GM21619 (cell line): ENCODE data around the gene ADAM15.
A peak's percentile ranks its signal among the peaks of the same experiment; 100 is the strongest.

Experiments used
- ATAC-seq: cut with Tn5 transposase; IDR thresholded peaks from one replicate; pipeline ENCODE4 v1.9.1; 2021; ENCODE audit not compliant: unreplicated experiment

Gene ADAM15

DNA sequence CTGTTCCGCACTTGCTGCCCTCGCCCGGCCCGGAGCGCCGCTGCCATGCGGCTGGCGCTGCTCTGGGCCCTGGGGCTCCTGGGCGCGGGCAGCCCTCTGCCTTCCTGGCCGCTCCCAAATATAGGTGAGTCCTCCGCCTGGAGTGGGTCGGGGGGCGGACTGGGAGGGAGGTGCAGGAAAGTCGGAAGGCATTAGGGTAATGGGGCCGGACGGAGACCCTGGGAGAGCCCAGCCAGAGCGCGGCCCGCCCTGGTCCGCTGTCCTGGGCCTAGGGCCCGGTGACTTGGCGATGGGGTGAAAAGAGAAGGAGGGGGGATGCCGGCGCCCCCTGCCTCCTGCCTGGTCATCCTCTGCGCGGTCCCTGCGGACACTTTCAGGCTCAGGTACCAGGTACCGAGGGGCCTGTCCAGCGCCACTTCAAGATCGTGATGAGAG lies 243 bp downstream of the ADAM15 start:
- no peak for ATAC-seq

DNA sequence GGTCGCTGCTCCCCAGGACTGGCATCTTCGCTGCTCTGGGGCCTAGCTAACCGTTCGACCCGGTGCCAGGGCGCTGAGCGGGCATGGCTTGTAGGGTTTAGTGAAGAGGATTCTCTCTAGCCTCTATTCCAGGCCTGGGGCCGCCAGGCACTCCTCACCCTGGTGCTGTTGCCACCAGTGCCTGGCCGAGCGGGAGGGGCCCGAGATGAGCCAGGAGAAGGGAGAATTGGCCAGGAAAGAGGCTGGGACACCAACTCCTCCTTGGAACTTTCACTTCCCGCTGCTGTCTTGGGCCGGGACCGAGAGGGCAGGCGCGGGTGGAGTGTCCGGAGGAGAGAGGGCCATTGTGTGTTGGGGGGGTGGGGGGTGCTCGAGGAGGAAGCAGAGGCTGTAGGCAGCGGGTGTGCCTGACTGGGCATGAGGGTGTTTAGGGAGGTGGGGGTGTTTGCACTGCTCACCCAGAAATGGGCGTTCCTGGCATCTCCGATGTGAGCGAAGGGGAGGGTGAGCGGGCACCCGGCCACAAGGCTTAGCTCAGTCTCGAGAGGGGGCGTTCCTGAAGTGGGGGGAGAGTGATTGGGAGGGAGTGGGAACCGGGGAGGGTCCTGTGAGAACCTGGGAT lies 772 bp downstream of the ADAM15 start:
- peak; percentile 3 for ATAC-seq

DNA sequence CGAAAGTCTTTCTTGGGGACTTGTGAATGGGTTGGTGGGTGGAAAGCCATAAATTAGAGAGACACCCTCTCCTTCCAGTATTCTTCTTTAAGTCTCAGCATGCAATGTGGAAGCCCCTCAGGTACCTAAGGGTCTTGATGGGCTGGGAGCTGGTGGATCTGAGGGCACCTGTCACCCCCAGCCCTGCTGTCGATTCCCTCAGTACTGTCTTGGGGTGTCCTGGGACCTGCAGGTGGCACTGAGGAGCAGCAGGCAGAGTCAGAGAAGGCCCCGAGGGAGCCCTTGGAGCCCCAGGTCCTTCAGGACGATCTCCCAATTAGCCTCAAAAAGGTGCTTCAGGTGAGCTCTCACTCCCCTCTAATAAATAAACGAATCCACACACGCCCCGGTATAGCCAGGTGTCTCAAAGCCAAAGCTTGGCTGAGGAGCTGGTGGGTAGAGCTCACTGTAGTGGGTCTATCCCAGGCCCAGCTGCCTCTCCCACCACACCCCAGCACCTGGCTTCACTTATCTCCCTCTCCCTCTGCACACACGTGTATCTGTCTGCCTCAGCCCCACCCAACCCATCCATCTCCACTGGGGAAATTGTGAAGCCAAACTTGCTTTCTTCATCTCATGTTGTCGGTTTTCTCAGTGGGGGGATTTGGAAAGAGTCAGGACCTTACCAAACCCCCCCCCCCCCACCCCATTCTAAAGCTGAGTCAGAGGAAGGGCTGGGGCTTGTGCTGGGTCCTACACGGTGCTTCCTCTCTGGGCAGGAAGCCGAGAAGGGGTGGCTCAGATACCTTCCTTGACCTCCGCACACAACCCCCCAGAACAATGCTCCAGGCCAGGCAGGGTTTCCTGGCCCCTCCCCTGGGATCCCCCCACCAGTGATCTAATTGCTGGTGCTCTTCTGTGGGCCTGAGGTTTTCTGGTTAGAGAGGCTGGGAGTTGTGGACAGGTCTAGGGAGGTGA lies 1.6 kb downstream of the ADAM15 start:
- ATAC-seq = no peak

DNA sequence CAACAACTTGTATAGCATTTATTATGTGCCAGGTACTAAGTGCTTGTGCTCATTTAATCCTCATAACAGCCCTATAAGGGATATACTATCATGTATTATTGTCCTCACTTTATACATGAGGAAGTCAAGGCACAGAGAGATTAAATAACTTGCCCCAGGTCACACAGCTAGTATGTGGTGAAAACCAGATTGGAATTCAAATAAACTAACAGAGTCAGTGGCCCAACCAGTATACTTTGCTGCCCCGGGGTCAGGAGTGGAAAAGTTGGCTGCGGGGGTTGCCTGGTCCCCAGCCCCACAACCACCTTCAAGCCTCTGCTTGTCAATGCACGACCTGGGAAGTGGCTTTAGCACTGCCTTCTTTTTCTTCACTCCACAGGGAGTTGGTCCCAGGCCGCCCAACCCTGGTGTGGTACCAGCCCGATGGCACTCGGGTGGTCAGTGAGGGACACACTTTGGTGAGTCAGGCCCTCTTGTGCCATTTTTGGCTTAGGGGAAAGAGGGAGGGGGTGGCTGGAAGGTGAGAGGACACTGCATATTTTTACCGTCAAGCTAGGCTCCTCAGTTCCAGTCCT lies 2.5 kb downstream of the ADAM15 start:
- no peak for ATAC-seq

DNA sequence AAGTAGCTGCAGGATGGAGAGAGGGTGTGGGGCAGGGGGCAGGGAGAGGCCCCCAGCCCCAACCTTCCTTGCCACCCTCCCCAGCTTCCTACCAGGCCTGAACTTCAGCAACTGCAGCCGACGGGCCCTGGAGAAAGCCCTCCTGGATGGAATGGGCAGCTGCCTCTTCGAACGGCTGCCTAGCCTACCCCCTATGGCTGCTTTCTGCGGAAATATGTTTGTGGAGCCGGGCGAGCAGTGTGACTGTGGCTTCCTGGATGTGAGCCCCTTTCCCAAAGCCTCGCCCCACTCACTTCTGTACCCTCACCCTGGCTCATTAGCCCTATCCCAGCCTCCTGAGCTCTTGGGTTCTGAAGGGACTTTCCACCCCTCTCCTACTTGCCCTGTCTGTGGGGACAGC lies 6.0 kb downstream of the ADAM15 start:
- no peak for ATAC-seq

DNA sequence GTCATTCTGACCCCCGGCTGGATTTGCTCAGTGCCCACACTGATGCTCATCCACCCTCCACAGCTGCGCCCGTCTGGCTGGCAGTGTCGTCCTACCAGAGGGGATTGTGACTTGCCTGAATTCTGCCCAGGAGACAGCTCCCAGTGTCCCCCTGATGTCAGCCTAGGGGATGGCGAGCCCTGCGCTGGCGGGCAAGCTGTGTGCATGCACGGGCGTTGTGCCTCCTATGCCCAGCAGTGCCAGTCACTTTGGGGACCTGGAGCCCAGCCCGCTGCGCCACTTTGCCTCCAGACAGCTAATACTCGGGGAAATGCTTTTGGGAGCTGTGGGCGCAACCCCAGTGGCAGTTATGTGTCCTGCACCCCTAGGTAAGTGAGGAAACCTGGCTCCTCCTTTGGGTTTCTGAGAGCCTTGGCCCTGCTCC lies 6.7 kb downstream of the ADAM15 start:
- ATAC-seq = no peak

DNA sequence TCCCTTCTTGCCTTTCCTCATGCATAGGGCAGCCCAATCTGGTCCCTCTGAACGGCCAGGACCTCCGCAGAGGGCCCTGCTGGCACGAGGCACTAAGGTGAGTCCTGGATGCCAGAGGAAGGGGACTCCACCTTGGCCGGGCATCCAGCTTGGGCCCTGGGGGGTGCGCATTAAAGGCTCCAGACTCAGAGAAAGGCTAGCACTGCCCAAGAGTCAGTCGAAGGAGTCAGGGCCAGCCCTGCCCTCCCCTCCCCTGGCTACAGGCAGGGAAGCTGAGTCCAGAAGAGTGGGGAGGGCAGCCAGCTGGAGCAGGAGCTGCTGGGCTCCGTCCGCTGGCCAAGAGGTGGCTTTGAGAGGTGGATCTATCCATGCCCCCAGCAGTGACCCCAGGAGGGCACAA lies 9.6 kb downstream of the ADAM15 start:
- no peak for ATAC-seq

DNA sequence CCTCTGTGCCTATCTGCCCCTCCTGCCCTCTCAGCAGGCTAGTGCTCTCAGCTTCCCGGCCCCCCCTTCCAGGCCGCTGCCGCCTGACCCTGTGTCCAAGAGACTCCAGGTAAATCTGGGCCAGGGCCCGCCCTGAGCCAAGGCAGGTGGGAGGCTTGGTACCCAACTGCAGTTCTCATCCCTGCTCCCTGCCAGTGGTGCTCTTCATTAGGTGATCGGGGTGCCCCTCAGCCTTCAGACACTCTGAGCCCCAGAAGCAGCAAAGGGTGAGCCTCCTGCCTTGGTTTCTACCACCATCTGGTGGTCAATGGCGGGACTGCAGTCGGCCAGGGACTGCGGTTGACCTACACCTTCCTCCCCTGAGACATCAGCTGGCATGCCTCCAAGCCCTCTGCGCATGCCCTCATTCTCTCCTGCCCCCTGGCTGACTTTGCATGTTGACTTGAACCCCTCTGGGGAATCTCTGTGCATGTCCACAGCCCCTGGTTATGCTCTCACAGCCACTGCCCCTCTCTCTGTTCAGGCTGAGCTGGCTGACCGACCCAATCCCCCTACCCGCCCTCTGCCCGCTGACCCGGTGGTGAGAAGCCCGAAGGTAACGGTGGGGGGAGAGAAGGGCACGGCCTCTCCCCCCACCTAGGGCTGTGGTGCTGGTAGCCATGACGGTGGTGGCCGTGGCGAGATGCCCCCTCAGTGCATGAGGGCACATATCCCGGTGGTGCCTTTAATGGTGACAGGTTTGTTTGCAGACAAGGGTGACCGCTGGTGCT lies 10.4 kb downstream of the ADAM15 start:
- peak; percentile 42 for ATAC-seq

DNA sequence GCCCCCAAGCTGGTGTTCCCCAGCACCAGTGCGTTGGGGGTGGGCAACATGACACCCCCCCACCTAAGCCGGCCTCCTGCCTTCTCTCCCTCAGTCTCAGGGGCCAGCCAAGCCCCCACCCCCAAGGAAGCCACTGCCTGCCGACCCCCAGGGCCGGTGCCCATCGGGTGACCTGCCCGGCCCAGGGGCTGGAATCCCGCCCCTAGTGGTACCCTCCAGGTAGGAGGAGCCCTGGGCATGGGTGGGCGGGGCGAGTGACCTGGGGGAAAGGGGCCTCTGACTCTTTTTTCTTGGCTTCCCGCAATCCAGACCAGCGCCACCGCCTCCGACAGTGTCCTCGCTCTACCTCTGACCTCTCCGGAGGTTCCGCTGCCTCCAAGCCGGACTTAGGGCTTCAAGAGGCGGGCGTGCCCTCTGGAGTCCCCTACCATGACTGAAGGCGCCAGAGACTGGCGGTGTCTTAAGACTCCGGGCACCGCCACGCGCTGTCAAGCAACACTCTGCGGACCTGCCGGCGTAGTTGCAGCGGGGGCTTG lies 11.1 kb downstream of the ADAM15 start:
- no peak for ATAC-seq

DNA sequence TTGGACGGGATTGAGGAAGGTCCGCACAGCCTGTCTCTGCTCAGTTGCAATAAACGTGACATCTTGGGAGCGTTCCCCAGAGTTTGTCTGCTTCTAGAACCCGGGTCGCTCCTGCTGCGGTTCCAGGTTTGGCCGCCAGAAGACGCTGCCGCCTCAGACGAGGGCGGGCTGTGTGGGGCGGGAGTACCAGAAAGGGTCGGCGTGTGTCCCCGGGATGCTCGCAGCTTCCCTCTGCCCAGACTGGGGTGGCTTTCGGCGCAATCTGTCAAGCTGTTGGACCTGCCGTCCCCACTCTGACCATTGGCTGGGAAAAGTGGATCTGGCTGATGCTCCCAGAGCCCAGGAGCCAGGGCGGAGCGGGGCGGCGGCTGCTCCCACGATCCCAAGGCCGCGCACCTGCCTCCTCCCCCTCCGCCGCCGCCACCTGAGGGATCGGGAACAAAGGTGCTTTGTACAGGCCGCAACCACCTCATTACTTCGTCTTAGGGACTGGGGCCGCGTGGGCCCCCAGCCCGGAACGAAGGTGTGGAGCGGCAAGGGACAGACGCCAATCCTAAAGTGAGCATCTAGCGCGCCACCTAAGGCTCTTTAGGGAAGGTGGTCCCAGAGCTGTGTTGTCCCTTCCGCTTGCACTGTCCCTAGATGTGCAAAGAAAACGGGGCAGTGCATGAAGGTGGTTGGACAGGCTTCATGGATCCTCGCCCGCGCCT lies 11.7 kb downstream of the ADAM15 start:
- ATAC-seq = no peak

DNA sequence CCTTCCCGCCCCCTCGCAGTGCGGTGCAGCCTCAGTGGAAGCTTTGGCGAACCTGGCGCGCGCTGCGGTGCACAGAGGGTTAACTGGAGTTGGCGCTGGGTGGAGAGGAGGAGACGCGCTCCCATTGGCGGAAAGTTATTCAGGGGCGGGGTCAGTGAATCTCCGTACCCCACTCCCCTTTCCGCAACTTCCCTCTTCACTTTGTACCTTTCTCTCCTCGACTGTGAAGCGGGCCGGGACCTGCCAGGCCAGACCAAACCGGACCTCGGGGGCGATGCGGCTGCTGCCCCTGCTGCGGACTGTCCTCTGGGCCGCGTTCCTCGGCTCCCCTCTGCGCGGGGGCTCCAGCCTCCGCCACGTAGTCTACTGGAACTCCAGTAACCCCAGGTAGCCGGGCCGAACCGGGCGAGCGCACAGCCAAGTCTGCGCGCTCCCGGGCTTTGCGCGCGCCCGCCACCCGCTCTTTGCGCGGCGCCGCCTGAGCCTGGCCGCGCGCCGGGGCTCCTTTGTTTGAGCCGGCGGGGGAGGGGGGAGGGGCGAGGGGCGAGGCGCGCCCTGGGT lies 12.5 kb downstream of the ADAM15 start, which contains the start of gene EFNA4:
EFNA4 (plus strand) TSS at position 191 of the 561 bp plus-strand sequence; CDS start at position 275, 84 bp downstream.
- peak; percentile 64 for ATAC-seq

DNA sequence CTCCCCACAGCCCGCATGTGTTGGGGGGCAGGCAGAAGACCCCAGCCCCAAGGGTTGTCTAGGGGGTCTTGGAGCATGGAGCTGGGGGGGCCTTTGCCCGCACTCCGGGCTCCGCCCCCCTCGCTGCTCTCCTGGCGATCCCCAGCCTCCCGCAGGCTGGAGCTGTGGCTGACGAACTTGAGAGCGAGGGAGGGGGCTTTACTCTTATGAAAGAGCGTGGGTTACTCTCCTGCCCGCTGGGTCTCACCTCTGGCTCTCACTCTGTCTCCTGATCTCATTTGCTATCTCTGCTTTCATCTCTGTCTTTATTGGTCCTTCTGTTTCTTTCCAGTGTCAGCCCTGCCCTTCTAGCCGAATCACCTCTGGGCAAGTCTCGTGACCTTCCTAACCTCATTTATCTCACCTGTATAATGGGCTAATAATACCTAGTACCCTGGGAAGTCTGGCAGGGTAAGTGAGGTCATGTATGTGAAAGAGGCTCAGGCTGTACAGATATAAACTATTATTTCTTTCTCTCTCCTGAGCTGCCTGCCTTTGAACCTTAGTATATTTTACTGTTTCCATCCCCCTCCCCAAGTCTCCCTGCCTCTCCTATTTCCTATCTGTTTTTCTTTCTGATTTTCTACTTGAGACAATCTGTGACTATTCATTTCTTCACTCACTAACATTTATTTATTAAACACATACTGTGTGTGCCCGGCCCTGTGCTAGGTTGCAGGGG lies 13.2 kb downstream of the ADAM15 start:
- ATAC-seq = no peak

DNA sequence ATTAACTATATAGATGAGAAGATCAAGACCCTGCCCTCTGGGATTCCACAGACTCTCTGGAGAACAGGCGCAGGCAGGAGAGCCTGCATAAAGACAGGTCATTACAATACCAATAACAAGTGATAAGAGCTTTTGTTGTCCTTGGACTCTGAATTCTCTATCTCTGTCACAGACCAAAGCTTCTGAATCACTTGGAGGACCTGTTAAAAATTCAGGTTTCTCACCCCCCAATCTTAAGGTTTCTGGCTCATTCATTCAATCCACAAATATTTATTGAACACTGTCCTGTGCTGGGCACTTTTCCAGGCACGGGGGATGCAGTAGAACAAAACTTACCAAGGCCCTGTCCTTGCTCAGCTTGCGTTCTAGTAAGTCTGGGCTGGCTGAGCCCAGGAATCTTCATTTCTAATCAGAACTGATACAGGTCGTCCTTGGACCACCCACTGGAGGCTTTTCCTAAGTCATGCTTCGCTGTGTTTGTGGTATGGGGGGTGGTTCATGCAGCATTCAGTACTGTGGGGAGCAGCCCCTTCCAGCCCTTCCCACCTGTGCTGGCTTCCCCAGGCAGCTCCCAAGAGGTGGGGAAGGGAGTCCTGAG lies 13.8 kb downstream of the ADAM15 start:
- no peak for ATAC-seq

DNA sequence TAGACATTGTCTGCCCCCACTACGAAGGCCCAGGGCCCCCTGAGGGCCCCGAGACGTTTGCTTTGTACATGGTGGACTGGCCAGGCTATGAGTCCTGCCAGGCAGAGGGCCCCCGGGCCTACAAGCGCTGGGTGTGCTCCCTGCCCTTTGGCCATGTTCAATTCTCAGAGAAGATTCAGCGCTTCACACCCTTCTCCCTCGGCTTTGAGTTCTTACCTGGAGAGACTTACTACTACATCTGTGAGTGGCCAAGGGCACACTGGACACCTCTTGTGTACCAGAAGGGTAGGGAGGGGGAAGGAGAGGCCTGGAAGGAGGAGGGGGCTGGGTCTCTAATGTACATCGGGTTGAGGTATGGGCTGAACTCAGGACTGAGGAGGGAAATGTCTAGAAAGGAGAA lies 15.7 kb downstream of the ADAM15 start:
- ATAC-seq = no peak

DNA sequence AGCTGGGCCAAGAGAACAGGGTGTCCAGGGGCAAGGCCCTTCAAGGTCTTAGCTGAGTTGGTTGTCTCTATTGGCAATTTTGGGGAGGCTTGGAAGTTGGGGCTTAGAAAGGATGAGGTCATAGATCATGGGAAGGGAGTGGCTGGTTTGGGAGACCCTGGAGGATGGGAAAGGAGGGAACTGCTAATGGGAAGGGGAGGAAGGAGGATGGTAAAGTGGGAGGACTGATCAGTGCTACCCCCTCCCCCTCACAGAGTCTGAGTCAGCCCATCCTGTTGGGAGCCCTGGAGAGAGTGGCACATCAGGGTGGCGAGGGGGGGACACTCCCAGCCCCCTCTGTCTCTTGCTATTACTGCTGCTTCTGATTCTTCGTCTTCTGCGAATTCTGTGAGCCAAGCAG lies 17.5 kb downstream of the ADAM15 start:
- ATAC-seq = no peak

DNA sequence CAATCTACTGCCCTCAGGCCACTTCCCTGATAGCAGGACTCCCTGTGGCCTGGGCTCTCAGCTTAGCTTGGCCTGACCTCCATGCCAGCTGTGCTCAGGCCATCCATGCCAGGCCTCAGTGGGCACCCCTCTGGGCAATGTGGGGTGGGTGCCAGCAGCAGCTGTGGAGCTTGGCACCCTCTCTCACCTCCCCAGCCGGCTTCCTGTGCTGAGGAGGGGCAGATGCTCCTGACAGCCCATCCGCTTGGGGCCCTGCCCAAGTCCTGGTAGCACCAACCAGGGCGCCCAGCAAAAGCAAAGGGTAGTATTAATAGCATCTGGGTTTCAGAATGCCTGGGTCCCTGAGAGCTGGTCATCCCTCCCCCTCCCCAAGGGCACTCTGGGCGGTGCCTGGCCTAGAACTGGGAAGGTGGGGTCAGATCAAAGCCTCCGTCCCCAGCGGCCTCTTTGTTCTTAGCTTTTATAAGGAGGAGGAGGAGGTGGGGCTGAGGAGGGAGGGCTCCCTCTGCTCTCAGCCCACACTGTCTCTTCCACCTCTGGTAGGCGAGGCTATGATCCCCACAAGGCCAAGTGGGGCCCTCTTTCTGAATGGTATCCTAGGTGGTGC lies 18.5 kb downstream of the ADAM15 start:
- no peak for ATAC-seq

DNA sequence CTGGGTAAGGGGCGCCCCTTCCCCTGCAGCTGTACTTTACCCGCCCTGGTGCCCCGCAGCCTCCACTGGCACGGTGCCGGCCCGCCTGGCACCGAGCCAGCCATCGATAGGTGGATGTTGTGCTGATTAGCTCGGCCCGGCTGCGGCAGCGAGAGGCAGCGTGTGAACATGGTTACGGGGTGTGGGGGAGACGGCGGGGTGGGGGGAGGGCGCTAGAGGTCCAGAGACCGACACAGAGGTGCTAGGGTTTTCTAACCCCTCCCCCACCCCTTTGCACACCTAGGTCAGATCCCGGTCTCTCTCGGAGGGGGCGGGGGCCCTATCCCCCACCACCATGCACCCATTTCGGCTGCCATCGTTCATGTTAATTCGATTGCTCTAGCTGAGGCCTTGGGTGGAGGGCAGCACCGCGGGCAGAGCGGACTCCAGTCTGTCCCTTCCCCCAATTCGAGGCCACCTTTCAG lies 19.1 kb downstream of the ADAM15 start:
- ATAC-seq = no peak
